HG02610 (cell line): Measurements from ENCODE around the gene ATP2C2.
"Not testable (repeated sequence)": the region's sequence is repeated elsewhere in the genome, so short reads cannot be mapped to it uniquely, and the experiment has no call there.

ENCODE experiments used
- ATAC-seq: cut with Tn5 transposase; IDR thresholded peaks from one replicate; pipeline ENCODE4 v1.9.1; 2021; ENCODE audit warnings: mild to moderate bottlenecking, moderate library complexity; ENCODE audit not compliant: unreplicated experiment

Gene ATP2C2

GRCh38 chr16:84418056-84418849 is 49.9 kb downstream of the ATP2C2 start:
- ATAC-seq, result no peak

- no peak for ATAC-seq
Measured at GRCh38 chr16:84419730-84420129, 51.4 kb downstream of the ATP2C2 start.

- ATAC-seq, result not testable (repeated sequence)
Measured at GRCh38 chr16:84420556-84420955, 52.2 kb downstream of the ATP2C2 start.

GRCh38 chr16:84421081-84421937 is 53.0 kb downstream of the ATP2C2 start:
- ATAC-seq, result no peak

- ATAC-seq, result no peak
Measured at GRCh38 chr16:84421938-84422220, 53.5 kb downstream of the ATP2C2 start.

GRCh38 chr16:84423416-84423837 is 55.1 kb downstream of the ATP2C2 start:
- no peak for ATAC-seq

GRCh38 chr16:84425696-84426095 is 57.4 kb downstream of the ATP2C2 start:
- no peak for ATAC-seq

- no peak for ATAC-seq
Measured at GRCh38 chr16:84426804-84427203, 58.5 kb downstream of the ATP2C2 start.

- no peak for ATAC-seq
Measured at GRCh38 chr16:84427553-84427952, 59.2 kb downstream of the ATP2C2 start.

GRCh38 chr16:84430860-84431259 is 62.5 kb downstream of the ATP2C2 start:
- ATAC-seq, result no peak

- ATAC-seq, result no peak
Measured at GRCh38 chr16:84434800-84435199, 66.5 kb downstream of the ATP2C2 start.

- ATAC-seq, result no peak
Measured at GRCh38 chr16:84436196-84436595, 67.9 kb downstream of the ATP2C2 start.

GRCh38 chr16:84438971-84439696 is 70.8 kb downstream of the ATP2C2 start:
- no peak for ATAC-seq

- no peak for ATAC-seq
Measured at GRCh38 chr16:84442416-84443145, 74.2 kb downstream of the ATP2C2 start.

GRCh38 chr16:84443166-84443802 is 74.9 kb downstream of the ATP2C2 start:
- ATAC-seq, result no peak

- ATAC-seq, result no peak
Measured at GRCh38 chr16:84444476-84444875, 76.1 kb downstream of the ATP2C2 start.

- no peak for ATAC-seq
Measured at GRCh38 chr16:84446084-84446483, 77.7 kb downstream of the ATP2C2 start.

GRCh38 chr16:84446596-84447392 is 78.5 kb downstream of the ATP2C2 start:
- ATAC-seq, result no peak

- ATAC-seq, result no peak
Measured at GRCh38 chr16:84448444-84448843, 80.1 kb downstream of the ATP2C2 start.
